OCI-LY3 (cell line): ENCODE data around the gene ANKRD31.

Source experiments
- CTCF ChIP-seq: fragments of 200-600, 300-600 bp; sonication (generic); IDR thresholded peaks from 2 replicates; pipeline ENCODE4 v1.5.1; 2014; ENCODE audit warnings: antibody characterized with exemption, low read length, low read depth
- EZH2phosphoT487 ChIP-seq: fragments of 200-600 bp; shearing (Covaris generic); IDR thresholded peaks from 2 replicates; pipeline ENCODE4 v1.6.1; 2018; ENCODE audit warnings: antibody characterized with exemption, mixed run types, low read depth

GRCh38 chr5:75265731-75266130 is 29.1 kb upstream of the ANKRD31 start:
- TF ChIP-seq CTCF (peak; percentile 56), EZH2phosphoT487 (no peak)
